ENCODE data around the gene PRR3.
A peak's percentile ranks its signal among the peaks of the same experiment; 100 is the strongest.
"Not testable (repeated sequence)": the region's sequence is repeated elsewhere in the genome, so short reads cannot be mapped to it uniquely, and the experiment has no call there.

Gene PRR3

GRCh38 chr6:30515106-30515505 is 42.0 kb upstream of the PRR3 start:
- H3K27ac ChIP-seq, result no peak overlapping the region
- no peak for TF ChIP-seq CTCF (conservative IDR thresholded peaks at IDR 0.05)

- no peak for TF ChIP-seq CTCF (conservative IDR thresholded peaks at IDR 0.05)
- peak overlapping the region; percentile 67 for H3K27ac ChIP-seq
These were observed 40.9 kb upstream of the PRR3 start for GRCh38 chr6:30515944-30516753.

GRCh38 chr6:30516754-30517076 is 40.4 kb upstream of the PRR3 start:
- H3K27ac ChIP-seq, result peak overlapping the region; percentile 67

GRCh38 chr6:30517767-30518504 is 39.2 kb upstream of the PRR3 start:
- H3K27ac ChIP-seq, result not testable (repeated sequence)

- H3K27ac ChIP-seq, result not testable (repeated sequence)
These were observed 38.5 kb upstream of the PRR3 start for GRCh38 chr6:30518505-30519145.

- H3K27ac ChIP-seq, result no peak overlapping the region
- TF ChIP-seq CTCF (conservative IDR thresholded peaks at IDR 0.05), result no peak
These were observed 36.6 kb upstream of the PRR3 start for GRCh38 chr6:30520522-30520921.

GRCh38 chr6:30521082-30521481 is 36.0 kb upstream of the PRR3 start:
- H3K27ac ChIP-seq, result not testable (repeated sequence)

- H3K27ac ChIP-seq, result not testable (repeated sequence)
These were observed 35.1 kb upstream of the PRR3 start for GRCh38 chr6:30521952-30522351.

GRCh38 chr6:30526444-30526843 is 30.7 kb upstream of the PRR3 start:
- not testable (repeated sequence) for H3K27ac ChIP-seq

GRCh38 chr6:30529349-30529875 is 27.7 kb upstream of the PRR3 start:
- not testable (repeated sequence) for H3K27ac ChIP-seq

- TF ChIP-seq CTCF (conservative IDR thresholded peaks at IDR 0.05), result no peak
These were observed 27.1 kb upstream of the PRR3 start for GRCh38 chr6:30530014-30530413.

More at GRCh38 chr6:30530014-30530413, 27.1 kb upstream of the PRR3 start:
- H3K27ac ChIP-seq, result no peak overlapping the region

All from VCaP (cell line).